ENCODE data around the gene ARF1.

Gene ARF1

DNA sequence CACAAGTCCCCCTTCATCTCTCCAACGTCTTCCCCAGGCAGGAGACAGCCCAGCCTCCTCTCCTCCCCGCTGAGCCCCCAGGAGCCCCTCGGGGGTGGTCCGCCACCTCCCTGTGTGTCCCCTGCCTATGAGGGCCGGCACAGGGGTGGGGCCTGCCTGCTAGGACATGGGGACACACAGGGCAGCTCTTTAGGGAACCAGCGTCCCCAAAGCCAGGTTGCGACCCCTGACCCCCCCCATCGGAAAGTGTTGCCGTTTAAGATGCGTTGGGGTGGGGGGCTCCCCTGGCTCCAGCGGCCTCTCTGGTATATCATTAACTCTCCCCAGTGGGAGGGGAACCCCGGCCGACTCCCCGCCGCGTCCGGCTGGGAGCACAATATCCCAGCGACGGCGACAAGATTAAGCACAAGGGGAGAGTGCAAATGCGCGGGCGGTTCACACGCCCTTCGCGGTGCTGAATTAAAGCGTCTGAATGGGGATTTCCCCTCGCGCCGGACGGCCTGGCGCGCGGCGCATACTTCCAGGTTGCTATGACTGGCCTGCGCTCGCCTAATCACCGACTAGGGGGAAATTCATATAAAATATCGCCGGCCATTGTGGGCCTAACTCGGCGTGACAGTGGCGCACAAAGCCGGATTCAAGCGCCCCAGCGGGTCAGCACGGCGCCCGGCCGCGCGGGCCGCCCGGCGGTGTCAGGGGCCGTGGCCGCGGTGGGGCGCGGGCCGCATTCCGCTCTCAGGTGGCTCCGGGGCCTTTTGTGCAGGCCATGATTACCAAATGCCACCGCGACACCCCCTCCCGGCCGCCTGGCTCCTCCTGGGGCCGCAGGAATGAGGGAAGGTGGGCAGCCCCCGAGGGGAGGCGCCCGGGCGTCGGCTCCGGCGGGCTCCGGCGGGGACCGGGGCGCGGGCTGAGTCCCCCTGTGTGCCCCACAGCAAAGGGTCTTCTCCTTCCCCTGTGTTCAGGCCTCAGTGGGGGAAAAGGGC lies 44.8 kb upstream of the ARF1 start:
- CTCF ChIA-PET, result no interaction called here
- no peak overlapping the region for H3K4me3 ChIP-seq (ENCODE audit: low read depth, low read length)
- TF ChIP-seq, protein P1, sequence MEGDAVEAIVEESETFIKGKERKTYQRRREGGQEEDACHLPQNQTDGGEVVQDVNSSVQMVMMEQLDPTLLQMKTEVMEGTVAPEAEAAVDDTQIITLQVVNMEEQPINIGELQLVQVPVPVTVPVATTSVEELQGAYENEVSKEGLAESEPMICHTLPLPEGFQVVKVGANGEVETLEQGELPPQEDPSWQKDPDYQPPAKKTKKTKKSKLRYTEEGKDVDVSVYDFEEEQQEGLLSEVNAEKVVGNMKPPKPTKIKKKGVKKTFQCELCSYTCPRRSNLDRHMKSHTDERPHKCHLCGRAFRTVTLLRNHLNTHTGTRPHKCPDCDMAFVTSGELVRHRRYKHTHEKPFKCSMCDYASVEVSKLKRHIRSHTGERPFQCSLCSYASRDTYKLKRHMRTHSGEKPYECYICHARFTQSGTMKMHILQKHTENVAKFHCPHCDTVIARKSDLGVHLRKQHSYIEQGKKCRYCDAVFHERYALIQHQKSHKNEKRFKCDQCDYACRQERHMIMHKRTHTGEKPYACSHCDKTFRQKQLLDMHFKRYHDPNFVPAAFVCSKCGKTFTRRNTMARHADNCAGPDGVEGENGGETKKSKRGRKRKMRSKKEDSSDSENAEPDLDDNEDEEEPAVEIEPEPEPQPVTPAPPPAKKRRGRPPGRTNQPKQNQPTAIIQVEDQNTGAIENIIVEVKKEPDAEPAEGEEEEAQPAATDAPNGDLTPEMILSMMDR (IDR thresholded peaks at IDR 0.05; ENCODE audit: insufficient read depth, low read length, missing control alignments), result no peak
- POLR2A ChIA-PET, result no interaction called here
- DNase-seq (ENCODE audit: low read depth, low spot score), result no peak

DNA sequence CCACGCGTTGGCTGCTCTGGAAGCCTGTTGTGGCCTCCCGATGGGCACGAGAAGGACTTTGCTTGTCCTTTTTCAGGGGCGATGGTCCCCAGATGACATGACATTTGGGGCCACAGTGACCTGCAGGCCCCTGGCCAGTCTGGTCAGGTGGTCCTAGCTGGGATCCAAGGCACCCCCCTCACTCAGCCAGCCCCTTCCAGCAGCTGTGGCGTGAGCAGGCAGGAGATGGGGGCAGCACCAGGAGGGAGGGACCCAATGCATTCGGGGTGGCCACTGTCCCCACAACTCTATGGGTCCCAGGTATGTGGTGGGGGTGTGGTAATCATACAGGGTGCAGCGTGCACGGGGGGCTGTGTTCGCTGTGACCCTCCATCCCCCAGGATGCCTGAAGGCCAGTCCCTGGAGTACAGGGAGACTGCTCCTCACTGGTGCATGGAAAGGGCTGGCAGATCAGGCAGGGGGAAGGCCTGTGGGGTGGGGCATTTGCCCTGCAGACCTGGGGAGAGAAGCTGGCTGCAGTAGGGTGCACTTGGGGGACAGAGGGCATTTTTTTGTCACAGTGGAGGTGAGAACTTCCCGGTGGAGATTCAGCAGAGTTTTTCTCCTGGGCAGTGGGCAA lies 44.0 kb upstream of the ARF1 start:
- TF ChIP-seq, protein P1 (IDR thresholded peaks at IDR 0.05; ENCODE audit: insufficient read depth, low read length, missing control alignments), result no peak
- no peak overlapping the region for H3K4me3 ChIP-seq (ENCODE audit: low read depth, low read length)
- POLR2A ChIA-PET, result no interaction called here
- DNase-seq (ENCODE audit: low read depth, low spot score), result no peak
- CTCF ChIA-PET, result no interaction called here

DNA sequence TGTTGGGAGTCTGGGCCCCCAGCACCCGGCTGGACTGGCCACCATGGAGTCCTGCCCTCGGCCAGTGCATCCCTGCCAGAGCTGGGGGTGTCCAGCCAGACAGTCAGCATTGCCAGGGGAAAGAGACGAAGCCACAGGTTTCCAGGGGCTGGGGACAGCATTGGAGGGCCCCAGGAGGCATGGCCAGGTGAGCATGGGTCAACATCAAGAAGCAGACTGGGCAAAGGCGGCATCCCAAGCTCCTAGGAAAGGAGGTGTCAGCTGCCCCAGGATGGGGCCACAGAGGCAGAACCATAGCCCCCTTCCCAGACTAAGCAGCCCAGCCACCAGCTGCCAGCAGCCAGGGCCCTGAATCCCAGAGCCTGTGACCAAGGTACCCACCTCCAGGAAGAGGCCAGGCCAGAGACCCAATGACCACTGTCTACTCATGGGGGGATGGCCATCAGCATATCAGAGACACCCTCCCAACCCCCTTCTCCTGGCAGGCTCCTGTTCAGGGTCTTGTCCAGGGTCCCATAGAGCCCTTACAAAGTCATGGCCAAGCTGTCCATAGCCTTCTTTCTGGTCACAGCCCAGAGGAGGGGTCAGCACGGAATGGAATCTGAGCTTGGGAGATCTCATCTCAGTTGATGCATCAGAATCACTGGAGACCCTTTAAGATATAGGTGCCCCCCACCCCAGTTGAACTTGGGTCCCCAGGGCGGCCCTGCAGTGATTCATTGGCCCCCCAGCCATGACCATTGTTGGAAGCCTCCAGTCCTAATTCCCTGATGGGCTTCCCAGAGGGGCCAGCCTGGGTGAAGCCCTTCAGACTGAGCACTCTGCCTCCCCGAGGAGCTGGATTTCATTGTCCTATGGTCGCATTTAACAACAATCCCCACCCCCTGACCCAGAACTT lies 43.3 kb upstream of the ARF1 start:
- TF ChIP-seq, protein P1 (IDR thresholded peaks at IDR 0.05; ENCODE audit: insufficient read depth, low read length, missing control alignments), result no peak
- no peak for DNase-seq (ENCODE audit: low read depth, low spot score)
- ChIA-PET CTCF (no interaction called here), POLR2A (no interaction called here)
- no peak overlapping the region for H3K4me3 ChIP-seq (ENCODE audit: low read depth, low read length)

- ChIA-PET CTCF (no interaction called here), POLR2A (no interaction called here)
- no peak for DNase-seq (ENCODE audit: low read depth, low spot score)
- TF ChIP-seq, protein P1 (IDR thresholded peaks at IDR 0.05; ENCODE audit: insufficient read depth, low read length, missing control alignments), result no peak
- H3K4me3 ChIP-seq (ENCODE audit: low read depth, low read length), result no peak overlapping the region
Measured at GRCh38 chr1:228039986-228040385, 42.5 kb upstream of the ARF1 start.

GRCh38 chr1:228041316-228041715 lies 41.2 kb upstream of the ARF1 start:
- ChIA-PET CTCF (no interaction called here), POLR2A (no interaction called here)
- no peak overlapping the region for H3K4me3 ChIP-seq (ENCODE audit: low read depth, low read length)
- DNase-seq (ENCODE audit: low read depth, low spot score), result no peak
- TF ChIP-seq, protein P1 (IDR thresholded peaks at IDR 0.05; ENCODE audit: insufficient read depth, low read length, missing control alignments), result no peak
